ENCODE results near the gene RFX1. TPM values are rescaled to one million over a fixed set of nuclear protein-coding genes. Genes with fewer than 3 reads are reported as not detected.
"Not testable (repeated sequence)": the region's sequence is repeated elsewhere in the genome, so short reads cannot be mapped to it uniquely, and the experiment has no call there.

RFX1 gene
- polyA plus RNA-seq, 1 donor (not counting 4 experiments of a cell fraction or from before 2014, with no cell fraction given) = 0.45 TPM

- Histone ChIP-seq H3K4me3 (ENCODE audit: control insufficient read depth in 2 of 3, extremely low read depth in 1 of 3, insufficient read depth in 2 of 3, low read depth in 1 of 3, low read length in 3 of 3) (no peak overlapping the region), H3K27ac (ENCODE audit: control insufficient read depth, insufficient read depth, low read length) (no peak overlapping the region), H2AFZ (ENCODE audit: control insufficient read depth, low read length) (no peak overlapping the region), H4K20me1 (ENCODE audit: control insufficient read depth, extremely low read depth, insufficient read depth, low read length) (no peaks in the 10 kb centered on the region), H3K9me3 (ENCODE audit: control insufficient read depth, low read depth, low read length) (no peaks in the 10 kb centered on the region), H3K4me2 (ENCODE audit: control insufficient read depth, extremely low read depth, insufficient read depth, low read depth, low read length) (no peak overlapping the region), H3K4me1 (ENCODE audit: control insufficient read depth, extremely low read depth, insufficient read depth, low read length) (no peaks in the 10 kb centered on the region), H3K9ac (ENCODE audit: control insufficient read depth, extremely low read depth, insufficient read depth, low read length) (no peak overlapping the region), H3K9me1 (ENCODE audit: control insufficient read depth, extremely low read depth, insufficient read depth, low read length) (no peaks in the 10 kb centered on the region), H3K36me3 (ENCODE audit: control insufficient read depth in 2 of 2, extremely low read depth in 1 of 2, insufficient read depth in 2 of 2, low read length in 2 of 2) (peaks cover 10 to 12% of the 10 kb centered on the region in 2 experiments), H3K27me3 (ENCODE audit: control insufficient read depth, extremely low read depth, insufficient read depth, low read length) (no peaks in the 10 kb centered on the region), H3K79me2 (ENCODE audit: control insufficient read depth, insufficient read depth, low read length) (no peaks in the 10 kb centered on the region)
- dilution Hi-C loops (cut with MboI; ENCODE audit: extremely low pct_ligation_motif_present, low sequenced_read_pairs) = no loop called here
- no peak for DNase-seq (ENCODE audit: low read depth, low spot score)
- TF ChIP-seq EZH2 (IDR thresholded peaks at IDR 0.05; ENCODE audit: low read length) = no peak
- TF ChIP-seq CTCF (optimal IDR thresholded peaks at IDR 0.05 in 1 of 3, IDR thresholded peaks at IDR 0.05 in 1 of 3, conservative IDR thresholded peaks at IDR 0.05 in 1 of 3; ENCODE audit: extremely low read depth in 1 of 3, insufficient read depth in 2 of 3, low read length in 3 of 3) = no peak
- no peak for FAIRE-seq
These were observed 37.7 kb downstream of the RFX1 start for GRCh38 chr19:13968383-13968935.

- H3K4me2 ChIP-seq (ENCODE audit: control insufficient read depth, extremely low read depth, insufficient read depth, low read depth, low read length); H3K27me3 ChIP-seq (ENCODE audit: control insufficient read depth, extremely low read depth, insufficient read depth, low read length); H3K79me2 ChIP-seq (ENCODE audit: control insufficient read depth, insufficient read depth, low read length); H3K4me3 ChIP-seq (ENCODE audit: control insufficient read depth in 2 of 3, extremely low read depth in 1 of 3, insufficient read depth in 2 of 3, low read depth in 1 of 3, low read length in 3 of 3); H3K9me1 ChIP-seq (ENCODE audit: control insufficient read depth, extremely low read depth, insufficient read depth, low read length); H3K27ac ChIP-seq (ENCODE audit: control insufficient read depth, insufficient read depth, low read length); H3K36me3 ChIP-seq (ENCODE audit: control insufficient read depth in 2 of 2, extremely low read depth in 1 of 2, insufficient read depth in 2 of 2, low read length in 2 of 2); FAIRE-seq; H3K9me3 ChIP-seq (ENCODE audit: control insufficient read depth, low read depth, low read length); dilution Hi-C loops (cut with MboI; ENCODE audit: extremely low pct_ligation_motif_present, low sequenced_read_pairs); H3K4me1 ChIP-seq (ENCODE audit: control insufficient read depth, extremely low read depth, insufficient read depth, low read length); DNase-seq (ENCODE audit: low read depth, low spot score); H4K20me1 ChIP-seq (ENCODE audit: control insufficient read depth, extremely low read depth, insufficient read depth, low read length); H2AFZ ChIP-seq (ENCODE audit: control insufficient read depth, low read length); H3K9ac ChIP-seq (ENCODE audit: control insufficient read depth, extremely low read depth, insufficient read depth, low read length): not testable (repeated sequence)
These were observed 38.9 kb downstream of the RFX1 start for GRCh38 chr19:13967206-13967605.

GRCh38 chr19:13966684-13967128, 39.4 kb downstream of the RFX1 start:
- Histone ChIP-seq H2AFZ (ENCODE audit: control insufficient read depth, low read length) (no peak overlapping the region), H3K4me3 (ENCODE audit: control insufficient read depth in 2 of 3, extremely low read depth in 1 of 3, insufficient read depth in 2 of 3, low read depth in 1 of 3, low read length in 3 of 3) (no peak overlapping the region), H3K27ac (ENCODE audit: control insufficient read depth, insufficient read depth, low read length) (no peak overlapping the region), H3K9me3 (ENCODE audit: control insufficient read depth, low read depth, low read length) (no peaks in the 10 kb centered on the region), H3K36me3 (ENCODE audit: control insufficient read depth in 2 of 2, extremely low read depth in 1 of 2, insufficient read depth in 2 of 2, low read length in 2 of 2) (peaks cover 7 to 10% of the 10 kb centered on the region in 2 experiments), H3K4me2 (ENCODE audit: control insufficient read depth, extremely low read depth, insufficient read depth, low read depth, low read length) (no peak overlapping the region), H3K9ac (ENCODE audit: control insufficient read depth, extremely low read depth, insufficient read depth, low read length) (no peak overlapping the region), H4K20me1 (ENCODE audit: control insufficient read depth, extremely low read depth, insufficient read depth, low read length) (no peaks in the 10 kb centered on the region), H3K79me2 (ENCODE audit: control insufficient read depth, insufficient read depth, low read length) (no peaks in the 10 kb centered on the region), H3K27me3 (ENCODE audit: control insufficient read depth, extremely low read depth, insufficient read depth, low read length) (no peaks in the 10 kb centered on the region), H3K4me1 (ENCODE audit: control insufficient read depth, extremely low read depth, insufficient read depth, low read length) (no peaks in the 10 kb centered on the region), H3K9me1 (ENCODE audit: control insufficient read depth, extremely low read depth, insufficient read depth, low read length) (no peaks in the 10 kb centered on the region)
- TF ChIP-seq EZH2 (IDR thresholded peaks at IDR 0.05; ENCODE audit: low read length) (no peak), CTCF (optimal IDR thresholded peaks at IDR 0.05 in 1 of 3, IDR thresholded peaks at IDR 0.05 in 1 of 3, conservative IDR thresholded peaks at IDR 0.05 in 1 of 3; ENCODE audit: extremely low read depth in 1 of 3, insufficient read depth in 2 of 3, low read length in 3 of 3) (no peak)
- DNase-seq (ENCODE audit: low read depth, low spot score) (no peak), FAIRE-seq (no peak)
- dilution Hi-C loops (cut with MboI; ENCODE audit: extremely low pct_ligation_motif_present, low sequenced_read_pairs) = no loop called here
